H1 (cell line): ENCODE measurements around the gene TRAPPC2L.

Experiments
- CEBPB ChIP-seq: IDR thresholded peaks from 2 replicates; pipeline ENCODE4 v1.6.1; 2012; ENCODE audit warnings: low read depth, low read length
- EGR1 ChIP-seq: IDR thresholded peaks from 2 replicates; pipeline ENCODE4 v1.6.1; 2011; ENCODE audit warnings: low read depth, low read length, borderline replicate concordance
- HDAC2 ChIP-seq, 2 experiments: fragments of 300-600 bp in 1 of 2; sonication (generic) in 1 of 2; IDR thresholded peaks; 2 replicates each; pipeline ENCODE4 v1.6.1; 2011 to 2012; ENCODE audit warnings: low read depth in 2 of 2, low read length in 2 of 2, mild to moderate bottlenecking in 2 of 2, moderate library complexity in 2 of 2, borderline replicate concordance in 1 of 2, inconsistent platforms in 1 of 2
- POLR2A ChIP-seq, 2 experiments: IDR thresholded peaks; 1 replicate in 1 of 2; 2 replicates in 1 of 2; pipeline ENCODE4 v1.6.1; 2011; ENCODE audit warnings: low read depth in 2 of 2, low read length in 2 of 2, mild to moderate bottlenecking in 2 of 2; ENCODE audit errors: control extremely low read depth in 1 of 2
- RBBP5 ChIP-seq: IDR thresholded peaks from 2 replicates; pipeline ENCODE4 v1.7.1; 2012; ENCODE audit warnings: low read depth, mild to moderate bottlenecking, inconsistent platforms, low read length, moderate library complexity, borderline replicate concordance
- RFX5 ChIP-seq: IDR thresholded peaks from 2 replicates; pipeline ENCODE4 v1.6.1; 2011; ENCODE audit warnings: low read depth, low read length, improper control_type of control experiment, borderline replicate concordance
- RNF2 ChIP-seq: fragments of 200-900, 300-1000 bp; sonication (generic); IDR thresholded peaks from 2 replicates; pipeline ENCODE4 v1.7.1; 2016; ENCODE audit warnings: borderline replicate concordance, low read depth, mild to moderate bottlenecking, antibody characterized with exemption, low read length; ENCODE audit not compliant: poor library complexity, severe bottlenecking; ENCODE audit errors: missing control alignments
- TAF1 ChIP-seq: IDR thresholded peaks from 2 replicates; pipeline ENCODE4 v1.6.1; 2011; ENCODE audit warnings: mild to moderate bottlenecking, low read depth, low read length
- TBP ChIP-seq: IDR thresholded peaks from 2 replicates; pipeline ENCODE4 v1.6.1; 2011; ENCODE audit warnings: low read depth, low read length, improper control_type of control experiment
- TEAD4 ChIP-seq: IDR thresholded peaks from 2 replicates; pipeline ENCODE4 v1.6.1; 2012; ENCODE audit warnings: low read depth, low read length, inconsistent platforms, mixed read lengths
- TF ChIP-seq, protein P1 (sequence below), 3 experiments: IDR thresholded peaks; 1 replicate in 2 of 3; 2 replicates in 1 of 3; pipeline versions ENCODE4 v1.5.1 to v1.6.1; 2011; ENCODE audit warnings: low read length in 3 of 3, mild to moderate bottlenecking in 3 of 3, inconsistent platforms in 2 of 3, low read depth in 1 of 3, moderate library complexity in 1 of 3; ENCODE audit not compliant: insufficient read depth in 1 of 3; ENCODE audit errors: control extremely low read depth in 1 of 3
- TF ChIP-seq, protein P2 (sequence below): IDR thresholded peaks from 2 replicates; pipeline ENCODE4 v1.6.1; 2012; ENCODE audit warnings: low read length, inconsistent platforms

- TF ChIP-seq TBP: no peak
- TF ChIP-seq CEBPB: no peak
- no peak for TF ChIP-seq TAF1
- TF ChIP-seq, protein P1, sequence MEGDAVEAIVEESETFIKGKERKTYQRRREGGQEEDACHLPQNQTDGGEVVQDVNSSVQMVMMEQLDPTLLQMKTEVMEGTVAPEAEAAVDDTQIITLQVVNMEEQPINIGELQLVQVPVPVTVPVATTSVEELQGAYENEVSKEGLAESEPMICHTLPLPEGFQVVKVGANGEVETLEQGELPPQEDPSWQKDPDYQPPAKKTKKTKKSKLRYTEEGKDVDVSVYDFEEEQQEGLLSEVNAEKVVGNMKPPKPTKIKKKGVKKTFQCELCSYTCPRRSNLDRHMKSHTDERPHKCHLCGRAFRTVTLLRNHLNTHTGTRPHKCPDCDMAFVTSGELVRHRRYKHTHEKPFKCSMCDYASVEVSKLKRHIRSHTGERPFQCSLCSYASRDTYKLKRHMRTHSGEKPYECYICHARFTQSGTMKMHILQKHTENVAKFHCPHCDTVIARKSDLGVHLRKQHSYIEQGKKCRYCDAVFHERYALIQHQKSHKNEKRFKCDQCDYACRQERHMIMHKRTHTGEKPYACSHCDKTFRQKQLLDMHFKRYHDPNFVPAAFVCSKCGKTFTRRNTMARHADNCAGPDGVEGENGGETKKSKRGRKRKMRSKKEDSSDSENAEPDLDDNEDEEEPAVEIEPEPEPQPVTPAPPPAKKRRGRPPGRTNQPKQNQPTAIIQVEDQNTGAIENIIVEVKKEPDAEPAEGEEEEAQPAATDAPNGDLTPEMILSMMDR (IDR thresholded peaks at IDR 0.05; ENCODE audit: control extremely low read depth in 1 of 3, insufficient read depth in 1 of 3, low read depth in 1 of 3, low read length in 3 of 3): no peak
- TF ChIP-seq TEAD4: no peak
- TF ChIP-seq RBBP5: no peak
- TF ChIP-seq POLR2A (IDR thresholded peaks at IDR 0.05; ENCODE audit: control extremely low read depth in 1 of 2, low read depth in 2 of 2, low read length in 2 of 2): no peak
- no peak for TF ChIP-seq RNF2
- TF ChIP-seq, protein P2, sequence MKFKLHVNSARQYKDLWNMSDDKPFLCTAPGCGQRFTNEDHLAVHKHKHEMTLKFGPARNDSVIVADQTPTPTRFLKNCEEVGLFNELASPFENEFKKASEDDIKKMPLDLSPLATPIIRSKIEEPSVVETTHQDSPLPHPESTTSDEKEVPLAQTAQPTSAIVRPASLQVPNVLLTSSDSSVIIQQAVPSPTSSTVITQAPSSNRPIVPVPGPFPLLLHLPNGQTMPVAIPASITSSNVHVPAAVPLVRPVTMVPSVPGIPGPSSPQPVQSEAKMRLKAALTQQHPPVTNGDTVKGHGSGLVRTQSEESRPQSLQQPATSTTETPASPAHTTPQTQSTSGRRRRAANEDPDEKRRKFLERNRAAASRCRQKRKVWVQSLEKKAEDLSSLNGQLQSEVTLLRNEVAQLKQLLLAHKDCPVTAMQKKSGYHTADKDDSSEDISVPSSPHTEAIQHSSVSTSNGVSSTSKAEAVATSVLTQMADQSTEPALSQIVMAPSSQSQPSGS: no peak
- TF ChIP-seq HDAC2 (IDR thresholded peaks at IDR 0.05; ENCODE audit: borderline replicate concordance in 1 of 2, low read depth in 2 of 2, low read length in 2 of 2): no peak
- no peak for TF ChIP-seq RFX5
- TF ChIP-seq EGR1: no peak
Observed at GRCh38 chr16:88876942-88877526, 20.1 kb downstream of the TRAPPC2L start.
